Measurements from ENCODE around the gene CNTNAP2.

DNA sequence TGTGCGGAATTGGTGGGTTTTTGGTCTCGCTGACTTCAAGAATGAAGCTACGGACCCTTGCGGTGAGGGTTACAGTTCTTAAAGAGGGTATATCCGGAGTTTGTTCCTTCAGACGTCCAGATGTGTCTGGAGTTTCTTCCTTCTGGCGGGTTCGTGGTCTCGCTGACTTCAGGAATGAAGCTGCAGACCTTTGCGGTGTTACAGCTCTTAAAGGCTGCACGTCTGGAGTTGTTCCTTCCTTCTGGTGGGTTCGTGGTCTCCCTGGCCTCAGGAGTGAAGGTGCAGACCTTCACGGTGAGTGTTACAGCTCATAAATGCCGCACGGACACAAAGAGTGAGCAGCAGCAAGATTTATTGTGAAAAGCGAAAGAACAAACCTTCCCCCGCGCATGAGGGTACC lies 670.7 kb downstream of the CNTNAP2 start:
- TF ChIP-seq, protein P1, sequence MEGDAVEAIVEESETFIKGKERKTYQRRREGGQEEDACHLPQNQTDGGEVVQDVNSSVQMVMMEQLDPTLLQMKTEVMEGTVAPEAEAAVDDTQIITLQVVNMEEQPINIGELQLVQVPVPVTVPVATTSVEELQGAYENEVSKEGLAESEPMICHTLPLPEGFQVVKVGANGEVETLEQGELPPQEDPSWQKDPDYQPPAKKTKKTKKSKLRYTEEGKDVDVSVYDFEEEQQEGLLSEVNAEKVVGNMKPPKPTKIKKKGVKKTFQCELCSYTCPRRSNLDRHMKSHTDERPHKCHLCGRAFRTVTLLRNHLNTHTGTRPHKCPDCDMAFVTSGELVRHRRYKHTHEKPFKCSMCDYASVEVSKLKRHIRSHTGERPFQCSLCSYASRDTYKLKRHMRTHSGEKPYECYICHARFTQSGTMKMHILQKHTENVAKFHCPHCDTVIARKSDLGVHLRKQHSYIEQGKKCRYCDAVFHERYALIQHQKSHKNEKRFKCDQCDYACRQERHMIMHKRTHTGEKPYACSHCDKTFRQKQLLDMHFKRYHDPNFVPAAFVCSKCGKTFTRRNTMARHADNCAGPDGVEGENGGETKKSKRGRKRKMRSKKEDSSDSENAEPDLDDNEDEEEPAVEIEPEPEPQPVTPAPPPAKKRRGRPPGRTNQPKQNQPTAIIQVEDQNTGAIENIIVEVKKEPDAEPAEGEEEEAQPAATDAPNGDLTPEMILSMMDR (IDR thresholded peaks at IDR 0.05; ENCODE audit: insufficient read depth, low read length, poor library complexity, severe bottlenecking) = no peak
- no peak for TF ChIP-seq EZH2phosphoT487 (conservative IDR thresholded peaks at IDR 0.05; ENCODE audit: low read length)
